ENCODE results near the gene APOBEC3B.
"Not testable (repeated sequence)": the region's sequence is repeated elsewhere in the genome, so short reads cannot be mapped to it uniquely, and the experiment has no call there.

The APOBEC3B gene

DNA sequence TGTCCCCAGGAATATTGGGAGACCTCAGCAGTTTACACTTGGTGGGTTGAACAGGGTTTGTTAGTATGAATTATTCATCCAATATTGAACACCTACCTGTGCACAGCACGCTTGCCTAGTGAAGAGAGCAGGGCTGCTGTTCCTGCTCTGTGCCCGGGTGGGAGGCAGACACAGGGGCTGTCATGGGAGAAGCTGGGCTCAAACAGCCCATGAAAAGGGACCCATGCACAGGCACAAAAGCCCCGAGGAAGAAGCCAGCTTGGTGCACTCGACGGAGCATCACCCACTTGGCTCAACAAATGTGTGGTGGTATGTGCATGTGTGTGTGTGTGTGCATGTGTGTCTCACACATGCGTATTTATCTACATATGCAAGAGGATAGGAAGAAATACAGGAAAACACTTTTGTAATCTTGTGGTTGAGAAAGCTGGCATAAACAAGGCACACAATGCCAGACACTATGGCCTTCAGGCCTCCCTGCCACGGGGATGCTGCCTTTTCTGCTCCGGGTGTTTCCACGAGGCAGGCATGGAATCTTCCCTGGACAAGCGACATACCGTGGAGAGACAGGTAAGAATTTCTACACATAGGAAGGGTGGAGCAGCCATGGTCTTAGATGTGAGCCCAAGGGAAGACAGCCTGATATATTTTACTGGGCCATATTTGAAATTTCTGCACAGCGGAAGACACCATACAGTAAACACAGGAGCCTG, 29.7 kb upstream of the APOBEC3B start:
- FAIRE-seq = no peak

DNA sequence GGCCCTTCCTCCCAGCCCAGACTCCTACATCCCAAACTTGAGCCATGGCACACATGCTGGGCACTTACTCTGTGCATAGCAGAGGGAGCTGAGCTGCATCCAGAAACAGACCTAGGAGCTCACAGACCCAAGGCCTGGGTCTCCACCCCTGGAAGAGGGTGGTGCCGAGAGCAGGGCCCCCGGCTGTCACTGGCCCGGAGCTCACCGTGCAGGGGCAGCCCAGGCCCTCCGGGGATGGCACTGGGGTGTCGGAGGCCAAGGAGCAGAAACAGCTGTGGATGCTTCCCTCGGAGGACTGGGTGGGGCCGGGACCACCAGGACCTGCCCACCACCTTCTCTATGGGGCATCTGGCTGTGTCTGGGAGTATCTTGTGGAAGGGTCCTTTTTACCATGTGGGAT, 29.1 kb upstream of the APOBEC3B start:
- FAIRE-seq = no peak

DNA sequence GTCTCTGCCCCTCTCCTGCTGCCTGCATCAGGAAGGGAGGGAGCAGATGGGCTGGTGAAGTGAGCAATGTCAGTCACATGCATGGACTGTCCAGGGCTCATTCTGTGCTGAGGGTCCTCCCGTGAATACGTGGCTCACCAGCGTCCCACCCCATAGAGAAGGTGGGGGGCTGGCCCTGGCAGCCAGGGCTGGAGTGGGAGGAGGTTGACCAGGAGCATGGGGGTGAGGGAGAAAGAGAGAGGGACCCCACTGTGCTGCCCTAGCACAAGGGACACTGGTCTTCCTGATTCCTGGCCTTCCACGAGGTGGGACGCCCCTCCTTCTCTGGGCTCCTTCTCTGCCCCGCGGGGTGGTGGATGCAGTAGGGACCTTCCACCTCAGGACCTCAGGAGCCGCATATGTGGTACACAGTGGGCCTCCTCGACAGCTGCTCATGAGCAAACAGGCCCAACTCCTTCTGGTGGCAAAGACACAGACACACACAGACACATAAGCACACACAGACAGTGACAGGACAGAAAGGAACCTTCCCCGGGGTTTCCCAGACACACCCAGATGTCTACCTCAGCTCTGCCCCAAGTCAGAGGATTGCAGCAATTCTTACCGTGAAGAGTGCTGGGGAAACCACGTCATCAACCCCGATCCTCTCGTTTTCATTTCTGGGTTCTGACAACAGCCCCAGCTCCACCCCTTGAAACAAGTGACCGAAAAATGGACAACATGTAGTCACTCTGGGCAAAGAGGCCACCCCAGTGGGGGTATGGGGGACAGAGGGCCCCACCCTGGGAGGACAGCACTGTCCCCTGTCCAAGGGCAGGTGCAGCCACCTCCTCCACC, 28.4 kb upstream of the APOBEC3B start:
- FAIRE-seq = no peak

DNA sequence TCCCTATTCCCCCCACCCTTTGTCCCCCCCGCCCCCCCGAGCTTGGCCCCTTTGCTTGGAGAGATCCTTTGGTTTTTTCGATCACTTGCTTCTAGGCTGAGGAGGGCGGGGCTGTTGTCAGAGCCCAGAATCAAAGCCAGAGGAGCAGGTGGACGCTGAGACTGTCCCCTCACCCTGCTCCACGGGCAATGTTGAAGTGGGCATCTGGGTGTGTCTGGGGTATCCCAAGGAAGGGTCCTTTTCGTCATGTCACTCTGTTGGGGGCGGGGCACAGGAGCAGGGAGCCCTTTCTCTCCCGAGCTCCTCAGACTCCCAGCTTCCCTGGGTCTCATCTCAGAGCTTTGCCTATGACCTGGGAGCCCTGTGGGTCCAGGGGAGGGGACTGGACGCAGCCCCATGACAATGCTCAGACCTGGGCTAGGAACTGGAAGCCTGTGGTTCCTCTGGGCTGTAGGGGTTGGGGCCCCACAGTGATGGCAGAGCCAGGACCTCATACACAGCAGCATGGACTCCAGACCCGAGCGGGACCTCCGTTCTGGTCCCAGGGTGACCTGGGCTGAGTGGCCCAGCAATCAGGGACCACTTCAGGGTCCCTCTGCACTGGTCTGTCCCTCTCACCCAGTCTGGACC, 27.6 kb upstream of the APOBEC3B start:
- FAIRE-seq = no peak

DNA sequence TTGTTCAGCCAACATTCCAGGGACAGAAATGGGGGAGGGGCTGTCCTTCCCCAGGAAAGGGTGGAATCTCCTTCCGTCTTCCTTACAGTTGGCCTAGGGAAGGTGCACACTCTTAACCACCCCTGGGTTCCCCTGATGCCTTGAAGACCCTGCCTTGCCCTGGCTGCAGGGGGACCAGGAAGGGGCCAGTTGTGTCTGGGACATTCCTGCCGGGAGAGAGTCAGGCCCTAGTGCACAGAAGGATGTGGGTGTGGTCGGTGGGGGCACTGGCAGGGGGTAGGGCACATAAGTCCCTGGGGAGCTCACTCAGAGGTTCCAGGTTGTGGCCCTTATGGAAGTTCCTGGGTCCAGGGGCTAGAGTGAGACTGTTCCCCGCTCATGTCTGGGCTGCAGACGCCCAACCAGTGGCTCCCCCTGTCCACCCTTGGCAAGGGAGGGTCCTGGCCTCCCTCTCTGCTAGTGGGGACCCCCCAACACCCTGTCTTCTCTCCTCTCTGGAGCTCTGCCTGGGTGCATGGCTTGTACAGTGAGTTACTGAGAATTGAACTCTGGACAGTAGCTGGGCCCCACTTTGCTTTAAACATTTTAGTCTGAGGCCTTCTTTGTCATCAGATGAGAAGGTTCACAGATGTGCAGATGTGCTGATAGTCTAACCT, 26.8 kb upstream of the APOBEC3B start:
- FAIRE-seq = no peak

DNA sequence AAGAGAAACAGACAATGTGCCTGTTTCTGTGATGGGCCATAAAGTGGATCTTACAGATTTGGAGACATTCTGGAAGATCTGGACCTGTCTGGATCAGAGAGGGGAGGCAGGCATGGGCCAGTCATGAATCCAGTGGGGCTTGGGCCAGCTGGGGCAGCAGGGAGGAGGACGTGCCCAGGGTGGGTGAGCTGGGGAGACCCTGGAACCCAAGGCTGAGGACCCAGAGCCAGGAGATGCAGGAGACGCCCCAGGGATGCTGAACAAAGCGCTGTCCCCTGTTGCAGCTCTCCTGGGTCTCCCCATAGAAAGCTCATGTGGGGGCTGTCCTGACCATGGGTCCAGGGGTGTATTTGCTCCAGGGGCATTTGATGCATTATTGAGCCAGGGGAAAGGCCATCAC, 26.2 kb upstream of the APOBEC3B start:
- FAIRE-seq = no peak

DNA sequence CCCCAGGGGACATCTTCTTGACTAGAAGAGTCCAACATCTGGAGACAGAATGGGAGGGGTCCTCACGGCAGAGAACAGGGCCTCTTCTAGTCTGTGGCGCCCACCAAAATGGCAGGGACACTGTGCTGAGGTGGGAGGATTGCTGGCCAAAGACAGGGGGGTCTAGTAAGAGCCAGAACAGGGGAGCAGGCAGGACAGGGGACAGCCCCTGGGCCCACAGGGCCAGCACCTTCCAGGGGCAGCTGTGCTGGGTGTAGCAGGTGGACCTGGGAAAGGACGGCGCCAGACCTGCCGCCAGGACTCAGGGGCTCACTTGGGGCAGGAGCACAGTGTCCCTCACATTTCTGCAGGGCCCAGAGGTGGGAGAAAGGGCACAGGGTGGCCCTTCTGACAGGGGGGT, 25.6 kb upstream of the APOBEC3B start:
- no peak for FAIRE-seq

- FAIRE-seq = no peak
Observed at GRCh38 chr22:38957046-38957770, 24.9 kb upstream of the APOBEC3B start, which contains the start of gene APOBEC3A. Gene APOBEC3A (plus strand): TSS chr22:38957609. CDS start chr22:38957692, 83 bp downstream.

- FAIRE-seq = no peak
Observed at GRCh38 chr22:38957808-38958650, 24.1 kb upstream of the APOBEC3B start.

DNA sequence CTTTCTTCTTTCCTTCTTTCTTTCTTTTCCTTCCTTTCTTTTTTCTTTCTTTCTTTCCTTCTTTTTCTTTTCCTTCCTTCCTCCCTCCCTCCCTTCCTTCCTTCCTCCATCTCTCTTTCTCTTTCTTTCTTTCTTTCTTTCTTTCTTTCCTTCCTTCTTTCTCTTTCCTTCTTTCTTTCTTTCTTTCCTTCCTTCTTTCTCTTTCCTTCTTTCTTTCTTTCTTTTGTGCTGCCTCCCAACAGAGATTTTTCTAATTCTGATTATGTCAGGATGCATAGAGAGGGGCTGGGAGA, 23.6 kb upstream of the APOBEC3B start:
- not testable (repeated sequence) for FAIRE-seq

DNA sequence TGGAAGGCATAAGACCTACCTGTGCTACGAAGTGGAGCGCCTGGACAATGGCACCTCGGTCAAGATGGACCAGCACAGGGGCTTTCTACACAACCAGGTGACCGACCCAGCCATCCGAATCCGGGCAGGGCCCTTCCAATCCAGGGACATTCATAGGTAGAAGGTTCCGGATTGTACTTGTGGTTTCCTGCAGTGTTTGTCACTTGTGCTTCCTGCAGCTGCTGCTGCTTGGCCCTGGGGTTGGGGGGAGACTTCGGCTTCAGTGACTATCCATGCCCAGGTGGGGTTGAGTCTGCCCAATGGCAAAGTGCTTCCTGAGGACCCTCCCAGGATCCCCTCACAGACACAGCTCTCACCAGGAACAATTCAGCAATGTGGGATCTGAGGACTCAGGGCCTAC, 22.6 kb upstream of the APOBEC3B start:
- no peak for FAIRE-seq

DNA sequence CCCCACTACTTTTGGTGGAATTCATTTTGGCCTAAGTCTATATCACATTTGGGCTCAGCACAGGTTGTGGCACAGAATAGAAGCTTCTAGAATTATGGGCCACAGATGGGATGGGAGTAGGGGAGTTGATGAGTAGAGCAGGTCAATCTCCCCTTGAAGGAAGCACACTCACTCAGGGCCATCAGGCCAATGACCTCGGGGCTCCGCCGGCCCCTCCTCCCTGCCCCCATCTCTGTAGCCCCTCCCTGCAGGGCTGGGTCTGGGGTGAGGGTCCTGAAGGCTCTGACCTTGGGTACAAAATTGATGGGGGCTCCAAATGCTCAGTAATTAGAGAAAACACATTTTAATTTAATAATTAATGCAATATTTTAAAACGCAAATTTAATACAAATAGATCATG, 21.5 kb upstream of the APOBEC3B start:
- not testable (repeated sequence) for FAIRE-seq

GRCh38 chr22:38963291-38963738, 18.8 kb upstream of the APOBEC3B start:
- FAIRE-seq = not testable (repeated sequence)

DNA sequence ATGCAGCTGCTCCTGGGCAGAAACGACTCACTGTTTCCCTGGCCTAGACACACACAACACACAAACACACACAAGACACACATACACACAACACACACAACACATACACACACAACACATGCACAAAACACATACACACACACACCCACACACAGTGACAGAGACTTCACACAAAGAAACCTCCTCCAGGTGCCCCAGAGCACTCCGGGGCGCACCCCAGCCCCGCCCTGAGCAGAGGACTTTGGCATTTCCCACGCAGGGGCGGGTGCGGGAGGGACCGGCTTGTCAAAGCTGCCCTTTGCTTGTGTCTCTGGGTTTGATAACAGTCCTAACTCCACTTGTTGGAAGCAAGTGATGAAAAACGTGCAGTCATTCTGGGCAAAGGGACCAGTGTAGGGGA, 18.3 kb upstream of the APOBEC3B start:
- no peak for FAIRE-seq

GRCh38 chr22:38964306-38964705, 17.8 kb upstream of the APOBEC3B start:
- no peak for FAIRE-seq

DNA sequence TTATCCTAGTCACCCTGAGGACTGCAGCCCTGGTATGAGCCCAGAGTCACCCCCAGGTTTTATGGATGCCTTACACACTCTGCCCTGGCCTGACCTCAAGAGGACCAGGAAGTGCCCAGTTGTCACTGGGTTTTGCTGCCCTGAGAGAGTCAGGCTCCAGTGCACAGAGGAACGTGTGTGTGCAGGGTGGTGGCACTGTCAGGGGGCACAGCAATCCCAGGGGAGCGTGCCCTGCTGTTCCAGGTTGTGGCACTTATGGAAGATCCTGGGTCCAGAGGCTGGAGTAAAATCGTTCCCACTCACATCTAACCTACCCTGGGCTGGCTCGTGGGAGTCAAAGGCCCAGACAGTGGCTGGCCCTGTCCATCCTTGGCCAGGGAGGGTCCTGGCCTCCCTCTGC, 17.2 kb upstream of the APOBEC3B start:
- no peak for FAIRE-seq

DNA sequence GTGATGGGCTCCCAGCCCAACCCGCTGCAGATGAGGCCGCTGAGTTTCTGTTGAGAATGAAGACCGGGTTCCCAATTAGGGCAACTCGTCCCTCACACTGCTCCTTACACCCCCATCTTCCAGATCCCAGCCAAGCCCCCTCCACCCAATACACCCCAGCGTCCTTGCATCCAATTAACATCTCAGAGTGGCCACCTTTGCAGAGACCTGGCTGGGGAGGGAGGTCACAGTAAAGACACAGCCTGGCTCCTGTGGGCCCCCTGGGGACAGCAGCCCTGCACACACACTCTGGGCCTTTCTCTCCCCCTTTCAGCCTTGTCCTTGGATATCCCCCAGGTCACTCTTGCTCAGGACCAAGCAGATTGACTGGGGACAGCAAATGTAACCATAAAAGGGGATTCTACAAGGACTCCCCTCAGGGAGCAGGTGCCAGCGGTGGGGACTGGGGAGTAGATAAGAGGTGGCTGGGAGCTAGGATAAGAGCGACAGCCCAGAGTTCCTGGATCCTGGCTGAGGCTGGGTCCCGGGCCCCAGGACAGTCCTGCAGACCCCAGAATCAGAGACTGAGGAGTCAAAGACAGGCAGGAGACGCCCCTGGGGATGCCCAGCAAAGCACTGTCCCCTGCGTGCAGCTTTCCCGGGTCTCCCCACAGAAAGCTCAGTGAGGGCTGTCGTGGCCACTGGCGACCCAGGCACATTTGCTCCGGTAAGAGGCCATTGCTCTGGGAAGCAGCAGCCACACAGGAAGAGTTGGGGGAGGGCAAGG, 16.4 kb upstream of the APOBEC3B start:
- no peak for FAIRE-seq

- no peak for FAIRE-seq
Observed at GRCh38 chr22:38966380-38966702, 15.8 kb upstream of the APOBEC3B start.

DNA sequence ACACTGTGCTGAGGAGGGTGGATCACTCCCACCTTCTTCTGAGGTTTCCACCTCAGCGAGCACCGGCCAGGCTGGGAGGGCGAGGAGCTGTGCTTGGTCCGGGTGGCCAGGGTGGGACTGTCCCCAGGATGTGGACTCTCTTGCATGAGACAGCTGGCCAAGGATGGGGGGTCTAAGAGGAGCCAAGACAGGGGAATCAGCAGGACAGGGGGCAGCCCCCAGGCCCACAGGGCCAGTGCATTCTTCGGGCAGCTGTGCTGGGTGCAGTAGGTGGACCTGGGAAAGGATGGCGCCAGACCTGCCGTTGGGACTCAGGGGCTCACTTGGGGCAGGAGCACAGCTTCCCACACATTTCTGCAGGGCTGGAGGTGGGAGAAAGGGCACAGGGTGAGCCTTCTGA, 15.2 kb upstream of the APOBEC3B start:
- no peak for FAIRE-seq

DNA sequence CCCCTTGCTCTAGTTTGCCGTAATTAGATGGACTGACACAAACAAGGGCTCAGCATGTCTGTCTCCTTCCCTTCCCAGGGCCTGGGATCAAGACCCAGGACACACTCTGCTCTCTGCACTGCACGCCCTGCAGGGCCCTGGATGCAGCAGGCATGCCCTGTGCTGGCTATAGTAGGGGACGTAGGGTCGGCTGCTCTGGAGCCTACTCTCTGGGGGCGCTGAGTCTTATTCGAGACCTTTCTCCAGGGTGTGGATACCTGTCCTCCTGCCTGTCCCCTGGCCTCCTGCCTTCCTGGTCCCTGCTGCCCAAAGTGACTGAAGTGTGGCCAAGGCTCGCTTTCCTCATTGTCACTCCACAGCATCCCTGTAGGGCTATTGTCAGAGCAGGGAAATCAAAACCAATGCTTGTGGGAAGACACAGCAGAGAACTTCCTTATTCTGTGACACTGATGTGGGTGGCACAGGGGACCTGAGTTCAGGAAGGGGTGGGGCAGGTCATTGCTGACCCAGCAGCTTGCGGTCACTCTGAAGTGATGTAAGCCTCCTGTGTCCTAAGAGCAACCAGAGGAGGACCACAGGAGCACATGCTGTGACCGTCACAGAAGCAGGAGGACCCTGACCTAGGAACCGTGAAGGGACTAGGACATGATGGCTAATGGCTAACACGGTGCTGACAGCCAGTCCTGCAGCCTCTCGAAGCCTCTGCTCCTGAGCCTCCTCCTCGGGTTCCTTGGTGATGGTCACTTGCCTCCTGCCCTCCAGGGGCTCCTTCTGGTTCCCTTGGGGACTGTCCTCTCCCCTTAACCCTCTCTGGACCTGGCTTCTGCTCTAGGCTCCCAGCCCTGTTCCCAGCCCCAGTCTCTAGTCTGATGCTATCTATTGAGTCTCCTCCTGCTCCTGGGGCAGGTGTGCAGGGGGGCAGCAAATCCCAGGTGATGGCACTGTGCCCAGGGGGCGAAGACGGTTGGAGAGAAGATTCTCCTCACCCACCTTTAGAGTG, 14.4 kb upstream of the APOBEC3B start:
- no peak for FAIRE-seq
